GM18951 (cell line): ENCODE results near the gene SASH1.

ENCODE experiments used
- POLR2A ChIP-seq: IDR thresholded peaks from 4 replicates; pipeline ENCODE4 v1.6.1; 2011; ENCODE audit warnings: mild to moderate bottlenecking; ENCODE audit not compliant: insufficient read length, insufficient read depth; ENCODE audit errors: extremely low read depth
- in situ Hi-C: fragments of 300-500 bp; cut with MboI; formaldehyde crosslinking; loops from one replicate; pipeline ENCODE4 v1.12.0; 2022; ENCODE audit warnings: low sequenced_read_pairs, mixed read lengths, inconsistent platforms; ENCODE audit not compliant: unreplicated experiment

The SASH1 gene

GRCh38 chr6:148431413-148431812 is 88.8 kb downstream of the SASH1 start:
- no peak for TF ChIP-seq POLR2A
- in situ Hi-C loops: no loop called here

- TF ChIP-seq POLR2A: no peak
- in situ Hi-C loops: no loop called here
These were observed 89.2 kb downstream of the SASH1 start for GRCh38 chr6:148431840-148432239.

- in situ Hi-C loops: no loop called here
- no peak for TF ChIP-seq POLR2A
These were observed 90.0 kb downstream of the SASH1 start for GRCh38 chr6:148432462-148433195.

DNA sequence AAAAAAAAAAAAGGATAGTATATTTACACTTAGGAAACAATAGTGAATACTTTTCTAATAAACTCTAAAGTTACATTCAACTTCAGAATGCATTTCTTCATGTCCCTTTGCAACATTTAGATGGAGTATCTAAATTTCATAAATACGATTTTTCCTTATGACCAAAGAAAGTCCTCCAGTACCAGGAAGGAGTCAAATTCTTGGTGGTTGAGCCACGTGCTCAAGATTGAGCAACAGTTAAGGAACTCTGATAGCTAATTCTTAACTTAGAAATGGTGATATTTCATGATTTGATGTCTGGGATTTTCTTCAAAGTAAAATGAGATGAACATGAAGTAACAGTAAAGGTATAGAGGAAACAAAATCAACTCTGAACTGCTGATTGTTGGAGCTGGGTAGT is 92.7 kb downstream of the SASH1 start:
- in situ Hi-C loops: no loop called here
- TF ChIP-seq POLR2A: no peak

GRCh38 chr6:148436466-148436865 is 93.8 kb downstream of the SASH1 start:
- no peak for TF ChIP-seq POLR2A
- in situ Hi-C loops: no loop called here

DNA sequence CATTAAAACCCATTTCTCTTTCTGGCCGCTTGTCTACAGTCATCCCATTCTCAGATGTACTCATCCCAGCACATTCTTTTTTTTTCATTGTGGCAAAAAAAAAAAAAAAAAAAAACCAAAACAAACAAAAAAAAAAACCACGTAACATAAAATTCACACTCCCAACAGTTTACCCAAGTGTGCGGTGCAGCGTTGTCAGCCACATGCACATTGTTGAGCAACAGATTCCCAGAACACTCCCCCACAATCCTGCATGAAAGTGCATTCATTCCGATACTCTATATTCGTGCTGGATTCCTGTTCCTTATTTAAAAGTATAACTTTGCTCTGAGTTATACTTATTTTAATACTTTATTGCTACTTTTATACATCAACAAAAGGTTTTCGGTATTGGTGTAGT is 96.0 kb downstream of the SASH1 start:
- TF ChIP-seq POLR2A: no peak
- in situ Hi-C loops: no loop called here

GRCh38 chr6:148440016-148440415 is 97.4 kb downstream of the SASH1 start:
- TF ChIP-seq POLR2A: no peak
- in situ Hi-C loops: no loop called here

- in situ Hi-C loops: no loop called here
These were observed 98.3 kb downstream of the SASH1 start for GRCh38 chr6:148440877-148441453.

GRCh38 chr6:148441454-148441911 is 98.8 kb downstream of the SASH1 start:
- no peak for TF ChIP-seq POLR2A
- in situ Hi-C loops: no loop called here

More at GRCh38 chr6:148440877-148441453, 98.3 kb downstream of the SASH1 start:
- TF ChIP-seq POLR2A: no peak

DNA sequence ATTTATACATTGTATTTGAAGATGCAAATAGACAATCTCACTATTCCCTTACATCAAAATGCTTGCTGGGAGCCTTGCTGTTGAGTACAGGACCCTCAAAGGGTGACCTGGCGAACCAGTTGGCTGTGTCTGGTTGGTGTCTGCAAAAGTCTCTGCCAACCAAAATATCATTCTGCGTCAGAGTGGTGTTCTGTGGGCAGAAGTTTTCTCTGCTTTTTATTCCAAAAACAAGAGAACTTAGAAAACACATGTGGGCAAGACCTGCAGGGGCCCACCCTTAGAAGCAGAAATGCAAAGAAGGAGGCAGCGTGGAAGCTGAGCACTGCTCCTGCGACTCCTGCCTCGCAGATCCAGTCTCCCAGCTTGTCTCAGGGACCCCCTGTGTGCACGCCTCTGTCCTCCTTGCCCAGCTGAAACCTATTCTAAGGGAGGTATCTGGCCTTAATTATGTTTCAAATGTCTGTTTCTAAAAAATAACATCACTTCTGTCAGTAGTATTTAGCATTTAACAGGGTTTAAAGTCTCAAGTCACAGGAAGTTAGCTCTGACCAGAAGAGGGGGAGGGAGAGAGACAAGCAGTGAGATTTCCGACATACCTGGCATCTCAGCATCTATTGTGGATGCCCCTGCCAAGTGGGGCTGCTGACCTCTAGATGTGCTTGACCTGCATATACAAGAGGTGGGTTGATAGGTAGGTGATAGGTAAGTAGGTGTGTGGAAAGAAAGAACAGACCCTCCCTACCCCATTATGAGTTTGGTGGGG is 101.3 kb downstream of the SASH1 start:
- in situ Hi-C loops: no loop called here
- TF ChIP-seq POLR2A: no peak

DNA sequence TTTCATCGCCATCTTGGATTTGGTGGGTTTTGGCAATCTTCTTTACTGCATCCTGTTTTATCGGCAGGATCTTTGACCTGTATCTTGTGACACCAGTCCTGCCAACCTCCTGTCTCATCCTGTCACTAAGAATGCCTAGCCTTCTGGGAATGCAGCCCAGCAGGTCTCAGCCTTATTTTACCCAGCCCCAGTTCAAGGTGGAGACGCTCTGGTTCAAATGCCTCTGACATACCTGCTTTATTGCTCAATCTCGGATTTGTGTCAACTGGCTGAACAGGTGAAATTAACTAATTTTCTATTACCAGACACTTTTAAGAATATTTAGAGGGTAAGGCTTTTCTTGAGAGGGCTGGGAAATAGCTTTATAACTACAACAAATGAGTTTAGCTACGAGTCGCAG is 102.5 kb downstream of the SASH1 start:
- TF ChIP-seq POLR2A: no peak
- in situ Hi-C loops: no loop called here

GRCh38 chr6:148445620-148446019 is 103.0 kb downstream of the SASH1 start:
- in situ Hi-C loops: no loop called here
- TF ChIP-seq POLR2A: no peak

- in situ Hi-C loops: no loop called here
- TF ChIP-seq POLR2A: no peak
These were observed 104.0 kb downstream of the SASH1 start for GRCh38 chr6:148446681-148447080.
